Left hindlimb (tissue), 1 donor: ENCODE results near the gene RBM23.
A peak's percentile ranks its signal among the peaks of the same experiment; 100 is the strongest.
"Not testable (repeated sequence)": the region's sequence is repeated elsewhere in the genome, so short reads cannot be mapped to it uniquely, and the experiment has no call there.

Source experiments
- DNase-seq: peaks from one replicate; pipeline ENCODE4 v3.0.0-alpha.2; 2018

Gene RBM23

GRCh38 chr14:22915886-22916521, 2.9 kb downstream of the RBM23 start:
- DNase-seq: no peak

DNA sequence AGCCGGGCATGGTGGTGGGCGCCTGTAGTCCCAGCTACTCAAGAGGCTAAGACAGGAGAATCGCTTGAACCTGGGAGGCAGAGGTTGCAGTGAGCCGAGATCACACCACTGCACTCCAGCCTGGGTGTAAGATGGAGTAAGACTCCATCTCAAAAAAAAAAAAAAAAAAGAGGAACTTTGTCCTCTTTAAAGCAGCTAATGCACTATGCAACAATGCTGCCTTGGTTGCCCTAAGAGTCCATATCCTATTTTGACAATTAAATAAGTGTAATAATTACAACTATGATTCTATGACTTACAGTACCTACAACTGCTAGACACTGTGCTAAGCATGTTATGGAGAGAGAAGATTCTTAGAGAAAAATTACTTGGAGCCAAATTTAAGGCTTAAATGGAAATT, 4.1 kb downstream of the RBM23 start:
- not testable (repeated sequence) for DNase-seq

DNA sequence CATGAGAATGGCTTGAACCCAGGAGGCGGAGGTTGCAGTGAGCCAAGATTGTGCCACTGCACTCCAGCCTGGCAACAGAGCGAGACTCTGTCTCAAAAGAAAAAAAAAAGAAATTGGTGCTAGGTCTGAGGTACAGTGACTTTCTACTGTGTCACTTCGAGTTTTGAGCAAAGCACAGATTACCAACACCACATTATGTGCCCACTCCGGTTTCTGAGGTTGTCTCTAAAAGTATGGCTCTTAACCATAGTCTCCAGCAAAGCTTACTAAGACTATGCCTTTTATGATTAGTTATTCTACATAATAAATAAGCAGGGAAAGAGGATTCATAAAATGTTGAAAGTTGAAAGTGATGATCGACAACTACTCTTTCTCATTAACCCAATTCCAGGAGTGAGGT, 8.0 kb downstream of the RBM23 start:
- DNase-seq: no peak

GRCh38 chr14:22908601-22909000, 10.3 kb downstream of the RBM23 start:
- no peak for DNase-seq

DNA sequence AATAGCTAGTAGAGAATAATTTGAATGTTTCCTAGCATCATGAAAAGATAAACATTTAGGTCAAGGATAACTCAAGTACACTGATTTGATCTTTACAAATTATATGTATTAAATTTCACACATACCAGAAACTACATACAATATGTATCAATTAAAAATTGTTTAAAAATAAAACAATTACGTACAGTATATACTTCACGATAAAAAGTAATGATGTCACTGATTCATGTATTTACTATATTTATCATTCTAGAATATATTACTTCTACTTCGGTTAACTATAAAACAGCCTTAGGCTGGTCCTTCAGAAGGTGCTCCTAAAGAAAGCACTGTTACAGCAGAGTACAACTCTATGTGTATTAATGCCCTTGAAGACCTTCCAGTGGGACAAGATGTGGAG, 11.5 kb downstream of the RBM23 start:
- no peak for DNase-seq

DNA sequence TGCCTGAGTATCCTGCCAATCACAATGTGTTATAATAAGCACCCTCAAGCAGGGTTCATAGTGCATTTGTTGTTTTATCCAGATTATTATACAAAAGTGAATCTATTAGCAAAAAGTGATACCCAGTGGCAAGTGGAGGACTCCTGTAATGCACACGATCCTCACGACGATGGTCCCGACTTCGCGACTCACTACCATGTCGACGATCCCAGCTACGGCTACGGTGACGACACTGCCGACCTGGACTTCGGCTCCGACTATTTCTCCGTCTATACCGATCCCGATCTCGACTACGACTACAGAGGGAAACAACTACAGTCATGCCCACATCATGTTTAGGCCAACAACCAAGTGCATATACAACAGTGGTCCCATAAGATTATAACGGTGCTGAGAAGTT, 12.9 kb downstream of the RBM23 start:
- no peak for DNase-seq

DNA sequence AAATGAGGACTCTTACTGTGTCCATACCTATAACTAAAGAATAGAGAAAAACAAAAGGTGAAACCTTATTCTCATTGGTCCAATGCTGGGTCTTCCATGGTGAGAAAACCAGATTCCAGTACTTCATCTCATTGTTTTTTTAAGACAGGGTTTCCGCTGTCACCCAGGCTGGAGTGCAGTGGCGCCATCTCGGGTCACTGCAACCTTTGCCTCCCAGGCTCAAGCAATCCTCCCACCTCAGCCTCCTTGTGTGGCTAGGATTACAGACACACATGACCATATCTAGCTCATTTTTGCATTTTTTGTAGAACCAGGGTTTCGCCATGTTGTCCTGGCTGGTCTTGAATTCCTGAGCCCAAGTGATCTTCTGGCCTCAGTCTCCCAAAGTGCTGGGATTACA, 13.3 kb downstream of the RBM23 start:
- no peak for DNase-seq

GRCh38 chr14:22903742-22904087, 15.2 kb downstream of the RBM23 start:
- DNase-seq: no peak

GRCh38 chr14:22901799-22902198, 17.1 kb downstream of the RBM23 start:
- DNase-seq: no peak

DNA sequence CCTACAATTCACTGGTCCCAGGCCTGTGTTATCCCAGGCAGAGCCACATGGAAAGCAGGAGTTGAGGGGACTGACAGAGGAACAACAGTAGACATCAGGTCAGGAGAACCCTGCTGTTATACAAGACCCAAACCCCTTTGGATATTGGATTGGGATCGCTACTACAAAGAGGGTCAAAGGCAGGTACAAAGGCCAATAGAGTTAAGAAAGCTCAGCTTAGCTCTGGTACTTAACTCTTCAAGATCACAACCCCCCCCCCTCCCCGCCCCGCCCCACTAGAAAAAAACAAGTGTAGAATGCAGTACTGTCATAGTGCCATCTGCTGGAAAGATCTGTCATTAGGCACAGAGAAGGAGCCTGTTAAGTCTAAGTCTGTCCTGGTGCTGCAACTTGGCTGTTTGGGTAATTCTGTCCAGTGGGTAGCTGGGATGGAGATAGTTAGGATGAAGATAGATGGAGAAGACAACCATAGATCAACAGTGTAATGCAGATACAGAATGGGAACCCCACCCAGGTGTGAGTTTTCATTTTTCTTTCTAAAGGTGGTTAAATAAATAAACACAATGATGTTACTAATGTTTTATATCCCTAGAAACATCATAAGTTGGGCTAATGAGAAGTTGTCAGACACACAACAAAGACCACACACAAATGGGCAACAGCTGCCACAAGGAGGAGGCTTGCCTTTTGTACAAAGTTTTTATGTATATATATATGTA, 18.7 kb downstream of the RBM23 start:
- DNase-seq: peak; percentile 66

DNA sequence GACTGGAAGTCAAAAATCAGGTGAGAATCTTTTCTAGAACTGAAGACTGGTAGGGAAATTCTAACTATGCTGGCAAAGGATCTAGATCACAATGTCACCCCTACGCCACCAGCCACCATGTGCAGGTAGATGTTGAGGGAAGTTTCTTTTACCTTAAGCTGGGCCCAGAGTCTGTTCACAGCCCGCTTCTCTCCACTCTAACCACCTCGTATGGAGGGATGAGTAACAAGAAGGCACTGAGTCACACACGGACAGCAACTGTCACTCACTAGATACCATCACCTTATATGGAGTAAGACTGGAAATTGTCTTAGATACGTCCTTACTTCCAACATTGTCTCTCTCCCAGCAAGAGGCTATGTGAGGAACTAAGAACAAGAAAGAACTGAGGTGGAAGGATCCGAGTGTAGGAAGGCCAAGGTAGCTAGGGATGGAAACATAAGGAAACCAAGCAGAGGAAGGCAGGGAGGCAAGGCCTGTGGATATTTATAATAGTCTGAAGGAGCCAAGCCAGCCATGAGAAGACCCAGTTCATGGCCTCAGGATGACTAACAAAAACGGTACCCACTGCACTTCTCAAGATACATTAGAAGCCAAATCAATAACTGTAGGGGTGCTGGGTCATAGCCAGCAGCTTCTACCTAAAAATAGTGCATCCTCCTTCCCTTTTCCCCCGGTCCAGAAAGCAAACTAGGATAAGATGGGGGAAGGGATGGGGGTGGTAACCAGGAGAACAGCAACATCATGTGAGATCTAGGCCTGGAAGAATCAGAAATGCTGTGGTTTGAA, 20.5 kb downstream of the RBM23 start:
- no peak for DNase-seq

DNA sequence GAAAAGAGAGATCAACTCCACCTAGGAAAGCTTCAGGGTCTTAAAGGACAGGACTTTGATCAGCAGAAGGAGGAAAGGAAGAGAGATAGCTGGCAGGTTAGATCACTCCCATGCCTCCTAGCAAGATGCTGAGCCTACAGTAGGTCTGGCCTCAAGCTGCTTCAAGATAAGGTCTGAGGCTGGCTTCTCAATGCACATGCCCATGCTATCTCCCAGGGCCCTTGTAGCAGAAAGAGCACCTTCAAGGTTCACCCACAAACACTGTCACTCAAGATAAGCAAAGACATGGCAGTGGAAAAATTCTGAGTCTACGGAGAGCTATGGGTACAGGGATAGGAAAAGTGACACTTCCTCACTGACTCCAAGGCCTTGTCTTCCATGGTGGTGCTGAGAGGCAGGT, 21.6 kb downstream of the RBM23 start:
- no peak for DNase-seq

GRCh38 chr14:22896760-22897159, 22.2 kb downstream of the RBM23 start:
- no peak for DNase-seq

DNA sequence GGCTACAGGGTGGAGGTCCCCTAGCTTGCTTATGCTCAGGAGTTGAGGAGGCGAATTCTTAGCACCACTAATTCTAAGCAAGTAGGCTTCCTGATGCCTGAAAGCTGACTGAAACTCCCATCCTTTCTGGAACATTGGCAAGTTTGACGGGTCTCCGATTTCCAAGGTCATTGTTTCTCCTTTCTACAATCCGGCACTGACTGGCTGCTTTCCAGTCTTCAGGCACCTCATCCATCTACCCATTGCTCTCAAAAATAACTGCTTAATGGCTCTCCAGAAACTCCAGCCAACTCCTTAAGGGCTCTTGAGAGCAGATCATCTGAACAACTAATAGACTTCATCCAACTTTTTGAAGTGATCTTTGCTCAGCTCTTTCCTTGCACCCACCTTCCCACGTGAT, 22.6 kb downstream of the RBM23 start:
- no peak for DNase-seq

DNA sequence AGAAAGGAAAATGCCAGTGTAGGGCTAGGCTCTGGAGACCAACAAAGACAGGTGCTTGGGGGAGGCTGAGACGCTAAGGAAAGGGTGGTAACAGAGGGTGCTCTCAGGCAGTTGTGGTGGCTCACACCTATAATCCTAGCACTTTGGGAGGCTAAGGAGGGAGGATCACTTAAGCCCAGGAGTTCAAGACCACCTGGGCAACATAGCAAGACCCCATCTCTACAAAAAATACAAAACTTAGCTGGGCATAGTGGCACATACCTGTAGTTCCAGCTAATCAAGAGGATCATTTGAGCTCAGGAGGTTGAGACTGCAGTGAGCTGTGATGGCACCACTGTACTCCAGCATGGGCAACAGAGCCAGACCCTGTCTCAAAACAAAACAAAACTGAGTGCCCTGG, 23.5 kb downstream of the RBM23 start:
- no peak for DNase-seq

DNA sequence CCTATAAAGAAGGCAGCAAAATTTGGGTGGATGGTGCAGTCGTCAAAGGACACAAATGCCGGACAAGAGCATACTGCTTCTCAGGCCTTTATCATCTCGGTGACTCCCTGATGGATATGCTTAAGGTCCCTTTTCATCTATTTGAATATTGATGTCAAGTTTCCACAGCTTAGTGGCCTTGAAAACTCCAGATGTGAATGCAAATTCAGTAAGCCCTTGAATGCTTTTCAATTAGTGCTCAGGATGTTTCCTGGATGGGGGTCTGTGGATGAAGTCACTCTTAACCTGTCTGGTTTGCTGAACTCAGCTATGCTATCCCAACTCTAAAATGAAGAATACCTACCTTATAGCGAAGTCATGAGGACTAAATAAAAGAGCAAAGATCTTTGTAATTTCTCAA, 25.2 kb downstream of the RBM23 start:
- DNase-seq: no peak

GRCh38 chr14:22892488-22892887, 26.5 kb downstream of the RBM23 start:
- DNase-seq: no peak

GRCh38 chr14:22890416-22890815, 28.5 kb downstream of the RBM23 start:
- DNase-seq: no peak

- DNase-seq: no peak
These were observed 30.3 kb downstream of the RBM23 start for GRCh38 chr14:22888662-22889061.

DNA sequence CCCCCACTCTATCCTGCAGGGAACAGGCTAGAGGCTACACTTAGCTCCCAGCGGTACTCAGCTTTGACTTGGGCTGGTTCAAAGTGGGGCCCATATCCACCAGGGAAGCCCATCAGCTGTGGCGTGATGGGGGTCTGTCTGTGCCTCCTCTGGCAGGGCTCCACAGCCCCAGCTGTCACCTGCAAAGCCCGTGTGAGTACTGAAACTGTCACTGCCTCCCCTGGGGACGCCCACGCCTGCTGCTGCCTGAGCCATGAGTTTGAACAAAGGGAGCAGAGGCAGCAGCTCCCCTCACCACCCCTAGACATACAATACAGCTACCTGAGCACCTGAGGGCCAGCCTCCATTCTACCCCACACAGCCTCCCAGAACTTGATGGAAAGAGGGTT, 31.0 kb downstream of the RBM23 start:
- no peak for DNase-seq

DNA sequence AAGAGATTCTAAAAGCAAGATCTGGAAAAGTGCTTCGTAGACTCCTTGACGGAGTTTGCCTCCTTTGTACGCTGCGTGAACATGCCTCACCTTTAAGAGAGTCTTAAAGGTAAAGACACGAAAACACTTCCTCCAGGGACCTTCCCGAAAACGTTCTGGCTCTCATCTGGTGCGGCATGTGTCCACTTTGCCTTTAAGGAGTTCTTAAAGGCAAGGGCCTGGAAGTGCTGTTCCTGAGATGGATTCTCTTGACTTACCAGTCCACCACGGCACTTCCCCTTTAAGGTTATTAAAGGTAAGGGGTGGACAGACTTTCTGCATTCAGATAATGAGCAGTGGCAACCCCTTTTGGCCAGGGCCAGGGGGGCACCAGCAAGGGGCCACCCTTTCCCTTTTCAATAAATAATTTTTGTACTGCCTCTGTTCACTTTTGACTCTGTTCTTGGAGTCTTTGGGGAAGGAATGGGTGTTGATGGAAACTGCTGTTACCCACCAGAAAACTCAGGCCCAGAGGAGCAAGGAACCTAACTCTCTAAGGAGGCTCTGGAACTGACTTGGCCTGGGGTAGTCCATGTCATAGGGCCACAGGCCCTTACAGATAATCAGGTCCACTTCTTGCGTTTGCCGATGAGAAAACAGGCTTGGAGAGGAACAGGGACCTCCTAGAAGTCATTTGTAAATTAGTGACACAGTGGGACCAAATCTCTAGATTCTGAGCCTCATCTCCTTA, 31.5 kb downstream of the RBM23 start:
- DNase-seq: peak; percentile 68

DNA sequence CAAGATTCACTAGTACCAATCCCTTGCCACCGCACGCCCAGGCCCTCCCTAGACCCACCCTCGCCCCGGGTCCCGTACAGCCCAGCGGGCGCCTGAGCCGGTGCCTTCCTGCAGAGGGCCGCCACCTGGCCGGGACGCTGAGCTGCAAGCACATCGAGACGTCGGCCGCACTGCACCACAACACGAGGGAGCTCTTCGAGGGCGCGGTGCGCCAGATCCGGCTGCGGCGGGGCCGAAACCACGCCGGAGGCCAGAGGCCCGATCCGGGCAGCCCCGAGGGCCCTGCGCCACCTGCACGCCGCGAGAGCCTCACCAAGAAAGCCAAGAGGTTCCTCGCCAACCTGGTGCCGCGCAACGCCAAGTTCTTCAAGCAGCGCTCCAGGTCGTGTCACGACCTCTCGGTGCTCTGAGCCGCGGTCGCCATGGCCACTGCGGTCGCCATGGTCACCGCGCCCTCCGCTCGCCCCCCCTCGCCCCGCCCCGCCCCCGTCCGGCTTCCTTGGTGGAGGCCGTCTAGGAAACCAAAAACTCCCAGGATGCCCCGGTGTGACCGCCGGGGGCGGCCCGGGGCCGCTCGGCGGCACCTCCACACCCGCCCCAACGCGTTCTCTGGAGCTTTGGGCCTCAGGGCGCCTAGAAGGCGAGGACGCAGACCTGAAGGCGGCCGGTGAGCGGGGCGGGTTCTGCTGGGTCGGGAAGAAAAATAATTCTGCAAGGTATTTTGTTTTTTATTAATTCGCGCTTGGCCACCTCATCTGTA, 32.3 kb downstream of the RBM23 start:
- peak; percentile 84 for DNase-seq

- no peak for DNase-seq
These were observed 33.0 kb downstream of the RBM23 start for GRCh38 chr14:22885975-22886374.
